ENCODE data around the gene MBD3L4. TPM values are rescaled to one million over a fixed set of nuclear protein-coding genes. Genes with fewer than 3 reads are reported as not detected.
"Not testable (repeated sequence)": the region's sequence is repeated elsewhere in the genome, so short reads cannot be mapped to it uniquely, and the experiment has no call there.

Gene MBD3L4
- total RNA-seq, 1 experiment from 2014 or later: not detected

DNA sequence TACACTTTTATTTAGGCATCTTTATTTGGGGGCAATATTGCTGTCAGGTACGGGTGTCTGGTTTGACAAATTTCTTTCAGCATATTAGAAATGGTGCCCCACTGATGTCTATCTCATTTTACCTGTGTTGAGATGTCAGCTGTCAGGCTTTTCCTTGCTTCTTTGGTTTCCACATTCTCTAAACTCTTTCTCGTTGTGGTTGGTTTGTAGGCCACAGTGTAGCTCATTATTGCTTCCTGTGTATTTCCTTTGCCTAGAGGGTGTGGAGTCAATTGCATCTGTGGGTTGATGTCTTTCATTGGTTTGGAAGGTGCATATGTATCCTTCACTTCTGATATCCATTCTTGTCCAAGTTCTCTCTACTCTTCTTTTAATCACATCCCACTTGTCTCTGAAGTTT is 20.0 kb upstream of the MBD3L4 start:
- not testable (repeated sequence) for H3K36me3 ChIP-seq (replicated peaks; ENCODE audit: control insufficient read depth, insufficient read depth, low read length); H3K4me3 ChIP-seq (ENCODE audit: insufficient read depth, low read depth, low read length); H3K27me3 ChIP-seq (ENCODE audit: control insufficient read depth, insufficient read depth, low read length); DNase-seq

DNA sequence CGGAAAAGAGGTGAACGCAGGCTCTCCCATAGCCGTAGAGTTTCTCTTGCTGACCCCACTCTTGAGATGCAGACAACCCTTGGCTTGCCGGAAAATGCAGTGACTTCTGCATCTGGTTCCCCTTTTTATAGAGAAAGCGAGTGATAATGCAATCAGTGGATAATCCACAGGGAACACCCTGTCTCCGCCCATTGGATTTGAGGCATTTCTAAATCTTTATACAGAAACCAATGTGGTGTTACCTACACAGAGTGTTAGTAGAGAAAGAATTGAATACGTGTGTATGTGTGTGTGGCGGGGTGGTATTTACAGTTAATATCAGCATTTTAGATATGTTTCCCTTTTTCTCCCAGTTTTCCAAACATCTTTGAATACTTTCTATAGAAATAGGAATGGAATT is 18.6 kb upstream of the MBD3L4 start, which contains the start of gene MBD3L3:
MBD3L3 (minus strand) TSS at position 101 of the 400 bp plus-strand sequence; CDS start at position 30, 71 bp downstream.
- DNase-seq; H3K27me3 ChIP-seq (ENCODE audit: control insufficient read depth, insufficient read depth, low read length): not testable (repeated sequence)

DNA sequence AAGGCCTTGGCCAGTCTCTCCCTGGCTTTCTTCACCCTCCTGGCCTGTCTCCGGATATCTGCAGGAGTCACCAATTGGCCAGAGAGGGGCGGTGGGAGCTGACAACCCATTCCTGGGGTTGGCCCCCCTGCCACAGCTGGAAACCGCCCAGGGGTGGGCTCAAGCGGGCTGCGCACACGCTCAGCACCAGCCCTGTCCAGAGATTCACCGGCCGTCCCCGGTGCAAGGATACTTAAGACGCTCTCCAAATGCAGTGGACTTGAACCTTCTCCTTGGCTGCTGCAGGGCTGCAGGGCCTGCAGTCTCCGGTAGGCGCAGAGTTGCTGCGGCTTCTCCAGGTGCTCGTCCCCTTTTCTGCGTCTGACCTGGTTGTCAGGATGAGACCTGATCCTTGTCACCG is 16.4 kb upstream of the MBD3L4 start:
- H3K27me3 ChIP-seq (ENCODE audit: control insufficient read depth, insufficient read depth, low read length); DNase-seq; H3K36me3 ChIP-seq (replicated peaks; ENCODE audit: control insufficient read depth, insufficient read depth, low read length); H3K4me3 ChIP-seq (ENCODE audit: insufficient read depth, low read depth, low read length): not testable (repeated sequence)

More for the DNA sequence above, 18.6 kb upstream of the MBD3L4 start, which contains the start of gene MBD3L3:
- H3K36me3 ChIP-seq (replicated peaks; ENCODE audit: control insufficient read depth, insufficient read depth, low read length); H3K4me3 ChIP-seq (ENCODE audit: insufficient read depth, low read depth, low read length): not testable (repeated sequence)

DNA sequence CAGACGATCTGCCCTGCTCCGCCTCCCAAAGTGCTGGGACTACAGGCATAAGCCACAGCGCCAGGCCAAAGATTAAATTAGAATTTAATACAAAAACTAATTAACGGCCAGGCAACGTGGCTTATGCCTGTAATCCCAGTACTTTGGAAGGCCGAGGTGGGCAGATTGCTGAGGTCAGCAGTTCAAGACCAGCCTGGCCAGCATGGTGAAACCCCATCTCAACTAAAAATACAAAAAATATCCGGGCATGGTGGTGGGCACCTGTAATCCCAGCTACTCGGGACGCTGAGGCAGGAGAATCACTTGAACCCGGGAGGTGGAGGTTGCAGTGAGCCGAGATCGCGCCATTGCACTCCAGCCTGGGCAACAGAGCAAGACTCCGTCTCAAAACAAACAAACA is 15.7 kb upstream of the MBD3L4 start:
- H3K36me3 ChIP-seq (replicated peaks; ENCODE audit: control insufficient read depth, insufficient read depth, low read length); DNase-seq; H3K27me3 ChIP-seq (ENCODE audit: control insufficient read depth, insufficient read depth, low read length); H3K4me3 ChIP-seq (ENCODE audit: insufficient read depth, low read depth, low read length): not testable (repeated sequence)

DNA sequence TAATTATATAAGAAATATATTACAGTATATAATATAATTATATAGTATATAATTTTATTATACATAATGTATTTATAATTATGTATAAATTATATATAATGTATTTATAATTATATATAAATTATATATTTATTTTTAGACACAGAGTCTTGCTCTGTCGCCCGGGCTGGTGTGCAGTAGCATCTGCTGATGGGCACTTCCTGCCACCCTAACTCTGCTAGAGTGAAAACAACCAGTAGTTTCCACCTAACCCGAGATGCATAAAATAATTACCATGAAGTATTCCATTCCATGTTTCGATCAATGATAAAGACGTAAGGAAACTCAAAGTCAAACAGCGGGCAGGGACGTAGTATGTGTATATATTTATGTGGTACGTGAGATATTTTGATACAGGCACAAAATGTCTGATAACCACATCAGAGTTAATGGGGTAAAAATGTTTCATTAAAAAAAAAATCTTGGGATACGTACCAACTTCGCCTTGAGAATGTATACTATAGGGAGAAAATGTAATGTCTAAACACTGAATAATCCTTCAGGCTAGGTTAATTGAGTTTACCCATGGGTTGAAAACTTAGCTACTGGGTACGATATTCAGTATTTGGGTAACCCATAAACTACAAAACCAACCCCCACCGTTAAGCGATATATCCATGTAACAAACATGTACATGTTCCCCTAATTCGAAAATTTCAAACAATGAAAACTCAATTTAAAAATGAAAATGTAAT is 14.8 kb upstream of the MBD3L4 start:
- not testable (repeated sequence) for H3K4me3 ChIP-seq (ENCODE audit: insufficient read depth, low read depth, low read length); H3K36me3 ChIP-seq (replicated peaks; ENCODE audit: control insufficient read depth, insufficient read depth, low read length); DNase-seq; H3K27me3 ChIP-seq (ENCODE audit: control insufficient read depth, insufficient read depth, low read length)

DNA sequence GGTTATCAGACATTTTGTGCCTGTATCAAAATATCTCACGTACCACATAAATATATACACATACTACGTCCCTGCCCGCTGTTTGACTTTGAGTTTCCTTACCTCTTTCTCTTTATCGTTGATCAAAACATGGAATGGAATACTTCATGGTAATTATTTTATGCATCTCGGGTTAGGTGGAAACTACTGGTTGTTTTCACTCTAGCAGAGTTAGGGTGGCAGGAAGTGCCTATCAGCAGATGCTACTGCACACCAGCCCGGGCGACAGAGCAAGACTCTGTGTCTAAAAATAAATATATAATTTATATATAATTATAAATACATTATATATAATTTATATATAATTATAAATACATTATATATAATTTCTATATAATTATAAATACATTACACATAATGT is 12.9 kb upstream of the MBD3L4 start:
- H3K27me3 ChIP-seq (ENCODE audit: control insufficient read depth, insufficient read depth, low read length); DNase-seq; H3K4me3 ChIP-seq (ENCODE audit: insufficient read depth, low read depth, low read length); H3K36me3 ChIP-seq (replicated peaks; ENCODE audit: control insufficient read depth, insufficient read depth, low read length): not testable (repeated sequence)

DNA sequence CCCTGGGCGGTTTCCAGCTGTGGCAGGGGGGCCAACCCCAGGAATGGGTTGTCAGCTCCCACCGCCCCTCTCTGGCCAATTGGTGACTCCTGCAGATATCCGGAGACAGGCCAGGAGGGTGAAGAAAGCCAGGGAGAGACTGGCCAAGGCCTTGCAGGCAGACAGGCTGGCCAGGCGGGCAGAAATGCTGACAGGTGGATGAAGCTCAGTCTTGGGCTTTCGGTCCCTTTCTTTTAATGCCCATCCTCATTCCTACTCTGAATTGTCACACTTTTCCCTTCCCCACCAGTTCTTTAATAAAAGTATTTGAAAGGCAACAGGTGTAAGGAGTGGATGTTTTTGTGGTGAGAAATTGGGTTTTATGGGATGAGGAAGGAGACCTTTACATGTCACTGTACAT is 11.4 kb upstream of the MBD3L4 start:
- H3K27me3 ChIP-seq (ENCODE audit: control insufficient read depth, insufficient read depth, low read length): not testable (repeated sequence)

DNA sequence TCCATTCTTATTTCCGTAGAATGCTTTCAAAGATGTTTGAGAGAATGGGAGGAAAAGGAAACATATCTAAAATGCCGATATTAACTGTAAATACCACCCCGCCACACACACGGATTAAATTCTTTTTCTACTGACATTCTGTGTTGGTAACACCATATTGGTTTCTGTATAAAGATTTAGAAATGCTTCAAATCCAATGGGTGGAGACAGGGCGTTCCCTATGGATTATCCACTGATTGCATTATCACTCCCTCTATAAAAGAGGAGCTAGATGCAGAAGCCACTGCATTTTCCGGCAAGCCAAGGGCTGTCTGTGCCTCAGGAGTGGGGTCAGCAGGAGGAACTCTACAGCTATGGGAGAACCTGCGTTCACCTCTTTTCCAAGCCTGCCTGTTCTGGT is 9.0 kb upstream of the MBD3L4 start, which contains the start of gene MBD3L2:
MBD3L2 (plus strand) TSS at position 301 of the 400 bp plus-strand sequence; CDS start at position 354, 53 bp downstream.
- H3K36me3 ChIP-seq (replicated peaks; ENCODE audit: control insufficient read depth, insufficient read depth, low read length); DNase-seq; H3K27me3 ChIP-seq (ENCODE audit: control insufficient read depth, insufficient read depth, low read length); H3K4me3 ChIP-seq (ENCODE audit: insufficient read depth, low read depth, low read length): not testable (repeated sequence)

More for the DNA sequence above, 11.4 kb upstream of the MBD3L4 start:
- H3K36me3 ChIP-seq (replicated peaks; ENCODE audit: control insufficient read depth, insufficient read depth, low read length); H3K4me3 ChIP-seq (ENCODE audit: insufficient read depth, low read depth, low read length); DNase-seq: not testable (repeated sequence)

DNA sequence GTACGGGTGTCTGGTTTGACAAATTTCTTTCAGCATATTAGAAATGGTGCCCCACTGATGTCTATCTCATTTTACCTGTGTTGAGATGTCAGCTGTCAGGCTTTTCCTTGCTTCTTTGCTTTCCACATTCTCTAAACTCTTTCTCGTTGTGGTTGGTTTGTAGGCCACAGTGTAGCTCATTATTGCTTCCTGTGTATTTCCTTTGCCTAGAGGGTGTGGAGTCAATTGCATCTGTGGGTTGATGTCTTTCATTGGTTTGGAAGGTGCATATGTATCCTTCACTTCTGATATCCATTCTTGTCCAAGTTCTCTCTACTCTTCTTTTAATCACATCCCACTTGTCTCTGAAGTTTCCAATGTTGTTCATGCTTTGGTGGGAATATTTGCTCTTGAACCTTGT is 1.6 kb upstream of the MBD3L4 start:
- not testable (repeated sequence) for DNase-seq; H3K4me3 ChIP-seq (ENCODE audit: insufficient read depth, low read depth, low read length); H3K36me3 ChIP-seq (replicated peaks; ENCODE audit: control insufficient read depth, insufficient read depth, low read length); H3K27me3 ChIP-seq (ENCODE audit: control insufficient read depth, insufficient read depth, low read length)

DNA sequence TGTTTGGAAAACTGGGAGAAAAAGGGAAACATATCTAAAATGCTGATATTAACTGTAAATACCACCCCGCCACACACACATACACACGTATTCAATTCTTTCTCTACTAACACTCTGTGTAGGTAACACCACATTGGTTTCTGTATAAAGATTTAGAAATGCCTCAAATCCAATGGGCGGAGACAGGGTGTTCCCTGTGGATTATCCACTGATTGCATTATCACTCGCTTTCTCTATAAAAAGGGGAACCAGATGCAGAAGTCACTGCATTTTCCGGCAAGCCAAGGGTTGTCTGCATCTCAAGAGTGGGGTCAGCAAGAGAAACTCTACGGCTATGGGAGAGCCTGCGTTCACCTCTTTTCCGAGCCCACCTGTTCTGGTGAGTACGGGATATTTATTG is 9.7 kb downstream of the MBD3L4 start, which contains the start of gene MBD3L5:
MBD3L5 (plus strand) TSS at position 301 of the 400 bp plus-strand sequence; CDS start at position 335, 34 bp downstream.
- not testable (repeated sequence) for DNase-seq; H3K27me3 ChIP-seq (ENCODE audit: control insufficient read depth, insufficient read depth, low read length); H3K36me3 ChIP-seq (replicated peaks; ENCODE audit: control insufficient read depth, insufficient read depth, low read length); H3K4me3 ChIP-seq (ENCODE audit: insufficient read depth, low read depth, low read length)

DNA sequence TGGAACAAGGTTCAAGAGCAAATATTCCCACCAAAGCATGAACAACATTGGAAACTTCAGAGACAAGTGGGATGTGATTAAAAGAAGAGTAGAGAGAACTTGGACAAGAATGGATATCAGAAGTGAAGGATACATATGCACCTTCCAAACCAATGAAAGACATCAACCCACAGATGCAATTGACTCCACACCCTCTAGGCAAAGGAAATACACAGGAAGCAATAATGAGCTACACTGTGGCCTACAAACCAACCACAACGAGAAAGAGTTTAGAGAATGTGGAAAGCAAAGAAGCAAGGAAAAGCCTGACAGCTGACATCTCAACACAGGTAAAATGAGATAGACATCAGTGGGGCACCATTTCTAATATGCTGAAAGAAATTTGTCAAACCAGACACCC is 11.2 kb downstream of the MBD3L4 start:
- H3K36me3 ChIP-seq (replicated peaks; ENCODE audit: control insufficient read depth, insufficient read depth, low read length): not testable (repeated sequence)

DNA sequence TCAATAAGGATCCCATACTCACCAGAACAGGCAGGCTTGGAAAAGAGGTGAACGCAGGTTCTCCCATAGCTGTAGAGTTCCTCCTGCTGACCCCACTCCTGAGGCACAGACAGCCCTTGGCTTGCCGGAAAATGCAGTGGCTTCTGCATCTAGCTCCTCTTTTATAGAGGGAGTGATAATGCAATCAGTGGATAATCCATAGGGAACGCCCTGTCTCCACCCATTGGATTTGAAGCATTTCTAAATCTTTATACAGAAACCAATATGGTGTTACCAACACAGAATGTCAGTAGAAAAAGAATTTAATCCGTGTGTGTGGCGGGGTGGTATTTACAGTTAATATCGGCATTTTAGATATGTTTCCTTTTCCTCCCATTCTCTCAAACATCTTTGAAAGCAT is 18.6 kb downstream of the MBD3L4 start, which contains the start of gene MBD3L2B:
MBD3L2B (minus strand) TSS at position 101 of the 400 bp plus-strand sequence; CDS start at position 67, 34 bp downstream.
- not testable (repeated sequence) for H3K36me3 ChIP-seq (replicated peaks; ENCODE audit: control insufficient read depth, insufficient read depth, low read length); DNase-seq; H3K27me3 ChIP-seq (ENCODE audit: control insufficient read depth, insufficient read depth, low read length); H3K4me3 ChIP-seq (ENCODE audit: insufficient read depth, low read depth, low read length)

More for the DNA sequence above, 11.2 kb downstream of the MBD3L4 start:
- DNase-seq; H3K4me3 ChIP-seq (ENCODE audit: insufficient read depth, low read depth, low read length); H3K27me3 ChIP-seq (ENCODE audit: control insufficient read depth, insufficient read depth, low read length): not testable (repeated sequence)

DNA sequence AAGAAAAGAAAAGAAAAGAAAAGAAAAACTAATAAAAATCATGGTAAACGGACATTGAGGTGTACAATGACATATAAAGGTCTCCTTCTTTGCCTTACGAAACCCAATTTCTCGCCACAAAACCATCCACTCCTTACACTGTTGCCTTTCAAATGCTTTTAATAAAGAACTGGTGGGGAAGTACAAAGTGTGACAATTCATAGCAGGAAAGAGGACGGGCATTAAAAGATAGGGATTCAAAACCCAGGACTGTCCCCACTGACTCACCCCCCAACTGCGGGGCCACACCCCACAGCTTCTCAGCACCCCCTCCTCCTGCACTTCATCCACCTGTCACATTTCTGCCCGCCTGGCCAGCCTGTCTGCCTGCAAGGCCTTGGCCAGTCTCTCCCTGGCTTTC is 21.2 kb downstream of the MBD3L4 start:
- Histone ChIP-seq H3K27me3 (ENCODE audit: control insufficient read depth, insufficient read depth, low read length) (no peaks in the 10 kb centered on the region), H3K4me3 (ENCODE audit: insufficient read depth, low read depth, low read length) (no peak overlapping the region), H3K36me3 (replicated peaks; ENCODE audit: control insufficient read depth, insufficient read depth, low read length) (no peaks in the 10 kb centered on the region)
- DNase-seq: no peak

DNA sequence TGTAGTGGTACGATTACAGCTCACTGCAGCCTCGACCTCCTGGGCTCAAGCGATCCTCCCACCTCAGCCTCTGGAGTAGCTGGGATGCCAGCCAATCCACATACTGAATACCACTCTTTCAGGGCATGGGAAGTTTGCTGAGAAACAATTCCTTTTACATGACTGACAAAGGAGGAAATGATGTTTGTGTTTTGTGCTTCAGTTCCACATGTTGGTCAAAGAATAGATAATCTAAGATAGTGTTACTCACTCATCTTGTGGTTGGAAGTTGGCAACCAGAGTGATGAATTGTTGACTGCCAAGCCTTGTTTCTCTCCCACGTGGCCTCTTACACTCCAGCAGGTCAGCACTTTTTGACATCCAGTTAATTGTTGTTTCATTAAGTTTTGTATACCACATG is 26.3 kb downstream of the MBD3L4 start:
- no peak for DNase-seq
- no peak overlapping the region for H3K4me3 ChIP-seq (ENCODE audit: insufficient read depth, low read depth, low read length)
- no peaks in the 10 kb centered on the region for H3K27me3 ChIP-seq (ENCODE audit: control insufficient read depth, insufficient read depth, low read length)
- no peaks in the 10 kb centered on the region for H3K36me3 ChIP-seq (replicated peaks; ENCODE audit: control insufficient read depth, insufficient read depth, low read length)
